ENCODE measurements around the gene RNF224.
A peak's percentile ranks its signal among the peaks of the same experiment; 100 is the strongest.
"Not testable (repeated sequence)": the region's sequence is repeated elsewhere in the genome, so short reads cannot be mapped to it uniquely, and the experiment has no call there.

The RNF224 gene

GRCh38 chr9:137228968-137229896 lies 1.9 kb downstream of the RNF224 start:
- no peak for DNase-seq

GRCh38 chr9:137229903-137230704 lies 2.8 kb downstream of the RNF224 start:
- no peak for DNase-seq

GRCh38 chr9:137230705-137231371 lies 3.5 kb downstream of the RNF224 start, which contains the start of gene SLC34A3:
Gene SLC34A3 (plus strand): TSS chr9:137230901. CDS start chr9:137231703, 802 bp downstream.
- no peak for DNase-seq

GRCh38 chr9:137231372-137232039 lies 4.2 kb downstream of the RNF224 start:
- DNase-seq = no peak

GRCh38 chr9:137232101-137232500 lies 4.8 kb downstream of the RNF224 start:
- DNase-seq = no peak

- no peak for DNase-seq
Measured at GRCh38 chr9:137232510-137232909, 5.2 kb downstream of the RNF224 start.

GRCh38 chr9:137233143-137233980 lies 6.1 kb downstream of the RNF224 start:
- DNase-seq = no peak

GRCh38 chr9:137234055-137234697 lies 6.9 kb downstream of the RNF224 start:
- DNase-seq = no peak

- DNase-seq = no peak
Measured at GRCh38 chr9:137234758-137235423, 7.6 kb downstream of the RNF224 start.

GRCh38 chr9:137235424-137236237 lies 8.3 kb downstream of the RNF224 start:
- DNase-seq = no peak

- DNase-seq = peak; percentile 64
Measured at GRCh38 chr9:137236238-137236935, 9.1 kb downstream of the RNF224 start.

- no peak for DNase-seq
Measured at GRCh38 chr9:137236936-137237421, 9.7 kb downstream of the RNF224 start.

- no peak for DNase-seq
Measured at GRCh38 chr9:137237759-137238726, 10.7 kb downstream of the RNF224 start.

GRCh38 chr9:137239541-137240200 lies 12.4 kb downstream of the RNF224 start:
- DNase-seq = not testable (repeated sequence)

- no peak for DNase-seq
Measured at GRCh38 chr9:137240318-137240840, 13.1 kb downstream of the RNF224 start.

- DNase-seq = peak; percentile 98
Measured at GRCh38 chr9:137240841-137241489, 13.7 kb downstream of the RNF224 start, which contains the start of gene TUBB4B. Gene TUBB4B (plus strand): TSS chr9:137241287. CDS start chr9:137241361, 74 bp downstream.

Data from NCI-H1105 (cell line).